ENCODE measurements around the gene MRPL18. TPM values are rescaled to one million over a fixed set of nuclear protein-coding genes. Genes with fewer than 3 reads are reported as not detected.

The MRPL18 gene
- total and polyA plus RNA-seq, 2 donors (not counting 3 experiments of a cell fraction or from before 2014, with no cell fraction given), result 55.4 to 70.7 TPM

DNA sequence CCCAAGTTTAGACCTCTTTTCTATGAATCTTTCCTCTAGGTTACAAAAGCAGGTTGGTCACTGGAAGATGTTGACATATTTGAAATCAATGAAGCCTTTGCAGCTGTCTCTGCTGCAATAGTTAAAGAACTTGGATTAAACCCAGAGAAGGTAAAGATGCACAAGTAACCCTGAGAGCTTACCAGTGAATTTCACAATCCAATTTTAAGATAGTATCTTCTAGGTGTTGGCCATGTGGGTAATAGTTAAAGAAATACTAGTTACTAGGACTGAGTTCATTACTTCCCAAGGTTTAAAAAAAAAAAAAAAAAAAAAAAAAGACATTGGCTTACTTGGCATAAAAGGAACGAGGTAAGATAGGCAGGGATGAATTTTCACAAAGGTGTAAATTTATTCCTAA, 12.1 kb upstream of the MRPL18 start:
- DNase-seq (ENCODE audit: low read depth, low spot score) (no peak), FAIRE-seq (no peak)
- Histone ChIP-seq H3K27me3 (ENCODE audit: control insufficient read depth in 2 of 2, insufficient read depth in 2 of 2, low read length in 2 of 2) (no peaks in the 10 kb centered on the region), H3K36me3 (ENCODE audit: control insufficient read depth in 2 of 2, extremely low read depth in 1 of 2, insufficient read depth in 2 of 2, low read length in 2 of 2) (peaks cover 29 to 33% of the 10 kb centered on the region in 2 experiments), H3K9ac (replicated peaks; ENCODE audit: extremely low read depth, insufficient read depth, low read length) (no peak overlapping the region), H2AFZ (ENCODE audit: low read depth, low read length) (no peak overlapping the region), H4K20me1 (replicated peaks; ENCODE audit: control insufficient read depth, extremely low read depth, insufficient read depth, low read length) (no peaks in the 10 kb centered on the region), H3K27ac (ENCODE audit: insufficient read depth, low read depth, low read length) (no peak overlapping the region), H3K4me1 (ENCODE audit: control insufficient read depth, extremely low read depth, insufficient read depth, low read length) (no peaks in the 10 kb centered on the region), H3K4me2 (ENCODE audit: insufficient read depth, low read length) (no peak overlapping the region), H3K4me3 (replicated peaks in 1 of 3; ENCODE audit: insufficient read depth in 1 of 3, low read depth in 1 of 3, low read length in 3 of 3) (no peak overlapping the region), H3K9me3 (replicated peaks; ENCODE audit: control insufficient read depth, insufficient read depth, low read length) (no peaks in the 10 kb centered on the region), H3K9me1 (replicated peaks; ENCODE audit: control insufficient read depth, extremely low read depth, insufficient read depth, low read length) (no peaks in the 10 kb centered on the region), H3K79me2 (ENCODE audit: control insufficient read depth, insufficient read depth, low read length) (peaks cover 17% of the 10 kb centered on the region)
- no TSS peak for BruUV-seq (replicated peaks)
- no peak for TF ChIP-seq FOS (IDR thresholded peaks at IDR 0.05; ENCODE audit: borderline replicate concordance, insufficient read depth, low read length)
- no peak for TF ChIP-seq MYC (IDR thresholded peaks at IDR 0.05; ENCODE audit: low read depth, low read length)
- TF ChIP-seq, protein P1, sequence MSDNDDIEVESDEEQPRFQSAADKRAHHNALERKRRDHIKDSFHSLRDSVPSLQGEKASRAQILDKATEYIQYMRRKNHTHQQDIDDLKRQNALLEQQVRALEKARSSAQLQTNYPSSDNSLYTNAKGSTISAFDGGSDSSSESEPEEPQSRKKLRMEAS (IDR thresholded peaks at IDR 0.05; ENCODE audit: insufficient read depth, insufficient read length), result no peak
- TF ChIP-seq EZH2 (IDR thresholded peaks at IDR 0.05; ENCODE audit: borderline replicate concordance, low read depth, low read length, severe bottlenecking), result no peak
- POLR2A ChIA-PET, result no interaction called here
- intact Hi-C loops (cut with micrococcal nuclease), result no loop called here
- dilution Hi-C loops (cut with MboI; ENCODE audit: extremely low pct_ligation_motif_present, low sequenced_read_pairs), result no loop called here
- CTCF ChIA-PET, result interaction anchor here (0.7 kb wide), 1 partner anchor 189 kb away, joined by 4 read pairs; no protein-coding TSS in a partner anchor

DNA sequence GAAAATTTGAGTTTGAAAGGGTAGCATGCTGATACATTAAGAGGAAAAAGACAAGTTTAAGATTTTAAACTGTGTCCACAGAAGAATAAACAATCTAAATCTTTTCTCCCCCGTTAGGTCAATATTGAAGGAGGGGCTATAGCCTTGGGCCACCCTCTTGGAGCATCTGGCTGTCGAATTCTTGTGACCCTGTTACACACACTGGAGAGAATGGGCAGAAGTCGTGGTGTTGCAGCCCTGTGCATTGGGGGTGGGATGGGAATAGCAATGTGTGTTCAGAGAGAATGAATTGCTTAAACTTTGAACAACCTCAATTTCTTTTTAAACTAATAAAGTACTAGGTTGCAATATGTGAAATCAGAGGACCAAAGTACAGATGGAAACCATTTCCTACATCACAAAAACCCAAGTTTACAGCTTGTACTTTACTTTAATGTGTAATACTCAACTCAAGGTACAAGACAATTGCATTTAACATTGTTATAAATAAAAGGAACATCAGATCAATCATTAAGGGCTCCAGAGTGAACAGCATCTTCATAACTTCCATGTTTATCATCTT, 11.6 kb upstream of the MRPL18 start:
- CTCF ChIA-PET, result no interaction called here
- dilution Hi-C loops (cut with MboI; ENCODE audit: extremely low pct_ligation_motif_present, low sequenced_read_pairs), result no loop called here
- peaks cover 32 to 33% of the 10 kb centered on the region in 2 experiments for H3K36me3 ChIP-seq (ENCODE audit: control insufficient read depth in 2 of 2, extremely low read depth in 1 of 2, insufficient read depth in 2 of 2, low read length in 2 of 2)

More for the DNA sequence above, 11.6 kb upstream of the MRPL18 start:
- Histone ChIP-seq H3K9me1 (replicated peaks; ENCODE audit: control insufficient read depth, extremely low read depth, insufficient read depth, low read length) (no peaks in the 10 kb centered on the region), H3K4me2 (ENCODE audit: insufficient read depth, low read length) (no peak overlapping the region), H3K27me3 (ENCODE audit: control insufficient read depth in 2 of 2, insufficient read depth in 2 of 2, low read length in 2 of 2) (no peaks in the 10 kb centered on the region), H3K4me3 (replicated peaks in 1 of 3; ENCODE audit: insufficient read depth in 1 of 3, low read depth in 1 of 3, low read length in 3 of 3) (no peak overlapping the region), H3K4me1 (ENCODE audit: control insufficient read depth, extremely low read depth, insufficient read depth, low read length) (no peaks in the 10 kb centered on the region), H4K20me1 (replicated peaks; ENCODE audit: control insufficient read depth, extremely low read depth, insufficient read depth, low read length) (no peaks in the 10 kb centered on the region), H2AFZ (ENCODE audit: low read depth, low read length) (no peak overlapping the region), H3K27ac (ENCODE audit: insufficient read depth, low read depth, low read length) (no peak overlapping the region), H3K79me2 (ENCODE audit: control insufficient read depth, insufficient read depth, low read length) (peaks cover 21% of the 10 kb centered on the region), H3K9ac (replicated peaks; ENCODE audit: extremely low read depth, insufficient read depth, low read length) (no peak overlapping the region), H3K9me3 (replicated peaks; ENCODE audit: control insufficient read depth, insufficient read depth, low read length) (no peaks in the 10 kb centered on the region)
- intact Hi-C loops (cut with micrococcal nuclease), result no loop called here
- BruUV-seq (replicated peaks), result TSS peak; percentile 61
- TF ChIP-seq, protein P1 (IDR thresholded peaks at IDR 0.05; ENCODE audit: insufficient read depth, insufficient read length), result no peak
- TF ChIP-seq MYC (IDR thresholded peaks at IDR 0.05; ENCODE audit: low read depth, low read length) (no peak), EZH2 (IDR thresholded peaks at IDR 0.05; ENCODE audit: borderline replicate concordance, low read depth, low read length, severe bottlenecking) (no peak), GATA2 (IDR thresholded peaks at IDR 0.05; ENCODE audit: insufficient read depth, insufficient read length, low read depth, low read length) (no peak), FOS (IDR thresholded peaks at IDR 0.05; ENCODE audit: borderline replicate concordance, insufficient read depth, low read length) (no peak), POLR2A (IDR thresholded peaks at IDR 0.05; ENCODE audit: low read depth, low read length) (no peak), POLR2AphosphoS5 (IDR thresholded peaks at IDR 0.05; ENCODE audit: insufficient read depth, low read depth, low read length) (no peak), JUN (IDR thresholded peaks at IDR 0.05; ENCODE audit: borderline replicate concordance, insufficient read depth, insufficient read length, low read depth) (no peak)
- TF ChIP-seq, protein P2, sequence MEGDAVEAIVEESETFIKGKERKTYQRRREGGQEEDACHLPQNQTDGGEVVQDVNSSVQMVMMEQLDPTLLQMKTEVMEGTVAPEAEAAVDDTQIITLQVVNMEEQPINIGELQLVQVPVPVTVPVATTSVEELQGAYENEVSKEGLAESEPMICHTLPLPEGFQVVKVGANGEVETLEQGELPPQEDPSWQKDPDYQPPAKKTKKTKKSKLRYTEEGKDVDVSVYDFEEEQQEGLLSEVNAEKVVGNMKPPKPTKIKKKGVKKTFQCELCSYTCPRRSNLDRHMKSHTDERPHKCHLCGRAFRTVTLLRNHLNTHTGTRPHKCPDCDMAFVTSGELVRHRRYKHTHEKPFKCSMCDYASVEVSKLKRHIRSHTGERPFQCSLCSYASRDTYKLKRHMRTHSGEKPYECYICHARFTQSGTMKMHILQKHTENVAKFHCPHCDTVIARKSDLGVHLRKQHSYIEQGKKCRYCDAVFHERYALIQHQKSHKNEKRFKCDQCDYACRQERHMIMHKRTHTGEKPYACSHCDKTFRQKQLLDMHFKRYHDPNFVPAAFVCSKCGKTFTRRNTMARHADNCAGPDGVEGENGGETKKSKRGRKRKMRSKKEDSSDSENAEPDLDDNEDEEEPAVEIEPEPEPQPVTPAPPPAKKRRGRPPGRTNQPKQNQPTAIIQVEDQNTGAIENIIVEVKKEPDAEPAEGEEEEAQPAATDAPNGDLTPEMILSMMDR (IDR thresholded peaks at IDR 0.05; ENCODE audit: extremely low read depth in 1 of 2, insufficient read depth in 1 of 2, low read depth in 1 of 2, low read length in 2 of 2), result no peak
- POLR2A ChIA-PET, result no interaction called here
- DNase-seq (ENCODE audit: low read depth, low spot score) (no peak), FAIRE-seq (peak; percentile 55)

All from endothelial cell of umbilical vein (primary cell).